ENCODE results near the gene RABEP2.
A peak's percentile ranks its signal among the peaks of the same experiment; 100 is the strongest.

- no peak for TF ChIP-seq CTCF (IDR thresholded peaks at IDR 0.05)
- peak in 1 of 2 donors; percentile 29 for TF ChIP-seq POLR2A (IDR thresholded peaks at IDR 0.05)
Measured at GRCh38 chr16:28858421-28858820, 66.6 kb downstream of the RABEP2 start.
